Measurements from ENCODE around the gene SYNM. TPM values are rescaled to one million over a fixed set of nuclear protein-coding genes. Genes with fewer than 3 reads are reported as not detected.
"Not testable (repeated sequence)": the region's sequence is repeated elsewhere in the genome, so short reads cannot be mapped to it uniquely, and the experiment has no call there.

The SYNM gene
- total RNA-seq, 2 donors from 2014 or later = 1.4 to 2.7 TPM

DNA sequence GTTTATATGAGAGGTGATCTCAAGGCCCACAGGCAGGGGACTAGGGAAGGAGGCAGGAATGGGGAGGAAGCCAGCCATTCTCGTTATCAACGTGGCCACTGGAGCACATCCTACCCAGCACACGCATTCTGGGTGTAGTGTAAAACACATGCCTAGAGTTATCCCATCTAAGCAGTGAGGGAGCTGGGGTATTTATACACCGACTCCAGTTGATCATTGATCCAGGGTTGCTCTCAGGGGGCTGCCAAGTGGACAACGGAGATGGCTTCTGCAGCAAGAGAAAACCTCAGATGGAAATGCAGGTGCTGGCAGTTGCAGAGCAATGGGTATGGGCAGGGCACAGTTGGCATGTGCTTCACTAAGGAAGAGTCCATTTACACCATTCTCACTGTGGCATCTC lies 30.4 kb upstream of the SYNM start:
- no peak for DNase-seq

GRCh38 chr15:99075059-99075652 lies 29.7 kb upstream of the SYNM start:
- not testable (repeated sequence) for H3K36me3 Mint-ChIP-seq (ENCODE audit: low read depth); H3K4me3 Mint-ChIP-seq; H3K27ac Mint-ChIP-seq; DNase-seq; ATAC-seq; H3K9me3 ChIP-seq (ENCODE audit: control insufficient read depth, low read length, poor library complexity, severe bottlenecking); H3K4me1 Mint-ChIP-seq
- H3K27me3 Mint-ChIP-seq = peaks cover 24% of the 10 kb centered on the region

More for the DNA sequence above, 30.4 kb upstream of the SYNM start:
- no peak for ATAC-seq
- H3K36me3 Mint-ChIP-seq (ENCODE audit: low read depth) = peaks cover 2% of the 10 kb centered on the region
- H3K27ac Mint-ChIP-seq = no peak overlapping the region
- H3K4me1 Mint-ChIP-seq = peaks cover 2% of the 10 kb centered on the region
- H3K4me3 Mint-ChIP-seq = no peak overlapping the region
- no peaks in the 10 kb centered on the region for H3K9me3 ChIP-seq (ENCODE audit: control insufficient read depth, low read length, poor library complexity, severe bottlenecking)
- H3K27me3 Mint-ChIP-seq = peaks cover 24% of the 10 kb centered on the region

- H3K4me3 Mint-ChIP-seq = peak overlapping the region; percentile 89
- H3K36me3 Mint-ChIP-seq (ENCODE audit: low read depth) = peaks cover 2% of the 10 kb centered on the region
- peaks cover 2% of the 10 kb centered on the region for H3K4me1 Mint-ChIP-seq
- H3K27ac Mint-ChIP-seq = peak overlapping the region; percentile 85
- H3K9me3 ChIP-seq (ENCODE audit: control insufficient read depth, low read length, poor library complexity, severe bottlenecking) = no peaks in the 10 kb centered on the region
- DNase-seq (no peak), ATAC-seq (no peak)
- H3K27me3 Mint-ChIP-seq = peaks cover 29% of the 10 kb centered on the region
Observed at GRCh38 chr15:99076109-99076508, 28.8 kb upstream of the SYNM start.

DNA sequence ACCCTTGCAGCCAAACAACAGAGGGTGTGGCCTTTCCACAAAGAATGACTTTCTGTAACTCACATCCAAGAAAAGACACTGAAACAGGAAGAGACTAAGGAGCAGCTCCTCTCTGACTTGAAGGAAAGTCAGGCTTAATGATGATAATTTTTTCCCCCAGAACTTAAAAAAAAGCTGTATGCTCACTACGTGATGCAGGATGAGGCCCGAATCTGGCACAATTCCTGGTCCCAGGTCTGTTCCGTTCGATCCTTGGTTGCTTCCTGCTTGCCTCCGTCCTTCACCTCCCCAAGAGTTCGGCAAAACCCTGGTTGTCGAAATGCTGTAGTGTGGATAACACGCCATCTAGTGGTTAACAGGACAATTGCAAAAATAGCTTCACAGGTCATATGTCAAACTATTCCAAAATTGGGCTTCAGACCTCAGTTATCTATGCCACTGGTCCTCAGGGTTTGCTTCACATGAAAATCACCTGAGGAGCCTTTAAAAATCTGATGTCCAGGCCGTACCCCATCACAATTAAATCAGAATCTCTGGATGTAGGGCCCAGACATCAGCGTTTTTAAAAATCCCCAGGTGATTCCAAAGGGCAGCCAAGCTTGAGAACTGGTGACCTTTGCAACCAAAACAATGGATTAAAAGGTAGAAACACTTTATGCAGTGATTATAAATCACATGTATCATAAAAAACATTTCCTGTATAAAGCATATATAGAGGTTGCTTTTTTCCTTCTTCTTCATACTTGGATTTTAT lies 28.1 kb upstream of the SYNM start:
- DNase-seq (peak in 1 of 3 donors; percentile 15), ATAC-seq (peak; percentile 81)
- Mint-ChIP-seq H3K27ac (peak overlapping the region; percentile 85), H3K36me3 (ENCODE audit: low read depth) (peaks cover 2% of the 10 kb centered on the region), H3K4me1 (peaks cover 2% of the 10 kb centered on the region), H3K27me3 (peaks cover 36% of the 10 kb centered on the region), H3K4me3 (peak overlapping the region; percentile 89)
- H3K9me3 ChIP-seq (ENCODE audit: control insufficient read depth, low read length, poor library complexity, severe bottlenecking) = no peaks in the 10 kb centered on the region

GRCh38 chr15:99082798-99083197 lies 22.1 kb upstream of the SYNM start:
- no peaks in the 10 kb centered on the region for H3K4me1 Mint-ChIP-seq
- no peaks in the 10 kb centered on the region for H3K9me3 ChIP-seq (ENCODE audit: control insufficient read depth, low read length, poor library complexity, severe bottlenecking)
- H3K27me3 Mint-ChIP-seq = peaks cover 34% of the 10 kb centered on the region
- ATAC-seq = no peak
- peaks cover 5% of the 10 kb centered on the region for H3K36me3 Mint-ChIP-seq (ENCODE audit: low read depth)
- H3K4me3 Mint-ChIP-seq = no peak overlapping the region
- no peak overlapping the region for H3K27ac Mint-ChIP-seq
- no peak for DNase-seq

DNA sequence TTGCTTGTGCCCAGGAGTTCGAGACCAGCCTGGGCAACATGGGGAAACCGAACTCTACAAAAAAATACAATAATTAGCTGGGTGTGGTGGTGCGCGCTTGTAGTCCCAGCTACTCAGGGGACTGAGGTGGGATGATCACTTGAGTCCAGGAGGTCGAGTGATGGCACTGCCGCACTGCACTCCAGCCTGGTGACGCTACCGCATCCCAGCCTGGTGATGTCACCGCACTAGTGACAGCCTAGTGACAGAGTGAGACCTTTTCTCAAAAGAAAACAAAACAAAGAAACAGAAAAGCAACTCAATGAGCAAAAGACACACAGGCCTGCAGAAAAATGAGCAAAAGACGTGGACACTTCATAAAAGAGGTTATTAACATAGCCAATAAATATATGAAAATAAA lies 19.9 kb upstream of the SYNM start:
- H3K4me3 Mint-ChIP-seq = no peak overlapping the region
- ATAC-seq (no peak), DNase-seq (no peak)
- H3K27ac Mint-ChIP-seq = no peak overlapping the region
- H3K27me3 Mint-ChIP-seq = peaks cover 19% of the 10 kb centered on the region
- no peaks in the 10 kb centered on the region for H3K9me3 ChIP-seq (ENCODE audit: control insufficient read depth, low read length, poor library complexity, severe bottlenecking)
- peaks cover 4% of the 10 kb centered on the region for H3K36me3 Mint-ChIP-seq (ENCODE audit: low read depth)
- peaks cover 2% of the 10 kb centered on the region for H3K4me1 Mint-ChIP-seq

DNA sequence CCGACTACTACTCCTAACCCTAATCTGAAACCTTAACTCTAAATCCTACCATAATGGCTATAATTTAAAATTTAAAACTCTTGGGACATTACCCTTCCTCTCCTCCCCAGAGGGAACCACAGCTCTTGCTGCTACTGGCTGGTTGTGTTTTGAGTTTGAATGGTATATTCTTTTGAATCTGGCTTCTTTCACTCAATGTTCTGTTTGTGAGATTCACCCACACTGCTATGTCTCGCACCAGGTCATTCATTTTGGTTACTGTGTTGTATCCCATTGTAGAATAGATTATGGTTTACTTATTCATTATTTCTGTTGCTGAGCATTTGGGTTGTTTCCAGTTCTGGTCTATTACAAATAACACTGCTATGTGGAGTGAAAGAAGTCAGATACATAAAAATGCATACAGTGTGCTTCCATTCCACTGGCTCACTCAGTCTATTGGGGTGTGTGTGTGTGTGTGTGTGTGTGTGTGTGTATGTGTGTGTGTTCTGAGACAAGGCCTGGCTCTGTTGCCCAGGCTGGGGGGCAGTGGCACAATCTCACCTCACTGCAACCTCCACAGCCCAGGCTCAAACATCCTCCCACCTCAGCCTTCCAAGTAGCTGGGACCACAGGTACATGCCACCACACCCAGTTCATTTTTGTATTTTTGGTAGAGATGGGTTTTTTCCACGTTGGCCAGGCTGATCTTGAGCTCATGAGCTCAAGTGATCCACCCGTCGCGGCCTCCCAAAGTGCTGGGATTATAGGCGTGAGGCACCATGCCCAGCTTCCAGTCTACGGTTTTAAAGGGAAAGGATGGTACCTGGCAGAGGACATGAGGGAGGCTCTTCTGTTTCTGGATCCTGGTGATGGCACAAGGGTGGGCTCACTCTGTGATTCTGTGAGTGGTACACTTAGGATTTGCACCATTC lies 19.2 kb upstream of the SYNM start:
- Mint-ChIP-seq H3K27me3 (peaks cover 24% of the 10 kb centered on the region), H3K27ac (no peak overlapping the region)

GRCh38 chr15:99086327-99086667 lies 18.6 kb upstream of the SYNM start:
- Mint-ChIP-seq H3K36me3 (ENCODE audit: low read depth) (peaks cover 5% of the 10 kb centered on the region), H3K4me3 (no peak overlapping the region), H3K27ac (no peak overlapping the region), H3K4me1 (peaks cover 7% of the 10 kb centered on the region), H3K27me3 (peaks cover 18% of the 10 kb centered on the region)
- DNase-seq (no peak), ATAC-seq (no peak)
- H3K9me3 ChIP-seq (ENCODE audit: control insufficient read depth, low read length, poor library complexity, severe bottlenecking) = no peaks in the 10 kb centered on the region

More for the DNA sequence above, 19.2 kb upstream of the SYNM start:
- no peak for ATAC-seq
- Mint-ChIP-seq H3K36me3 (ENCODE audit: low read depth) (peaks cover 5% of the 10 kb centered on the region), H3K4me3 (no peak overlapping the region), H3K4me1 (peaks cover 7% of the 10 kb centered on the region)
- DNase-seq = no peak
- no peaks in the 10 kb centered on the region for H3K9me3 ChIP-seq (ENCODE audit: control insufficient read depth, low read length, poor library complexity, severe bottlenecking)

- no peaks in the 10 kb centered on the region for H3K9me3 ChIP-seq (ENCODE audit: control insufficient read depth, low read length, poor library complexity, severe bottlenecking)
- peaks cover 5% of the 10 kb centered on the region for H3K36me3 Mint-ChIP-seq (ENCODE audit: low read depth)
- H3K27ac Mint-ChIP-seq = no peak overlapping the region
- no peak overlapping the region for H3K4me3 Mint-ChIP-seq
- peaks cover 16% of the 10 kb centered on the region for H3K27me3 Mint-ChIP-seq
- ATAC-seq (no peak), DNase-seq (no peak)
- peaks cover 7% of the 10 kb centered on the region for H3K4me1 Mint-ChIP-seq
Observed at GRCh38 chr15:99087405-99087943, 17.4 kb upstream of the SYNM start.

DNA sequence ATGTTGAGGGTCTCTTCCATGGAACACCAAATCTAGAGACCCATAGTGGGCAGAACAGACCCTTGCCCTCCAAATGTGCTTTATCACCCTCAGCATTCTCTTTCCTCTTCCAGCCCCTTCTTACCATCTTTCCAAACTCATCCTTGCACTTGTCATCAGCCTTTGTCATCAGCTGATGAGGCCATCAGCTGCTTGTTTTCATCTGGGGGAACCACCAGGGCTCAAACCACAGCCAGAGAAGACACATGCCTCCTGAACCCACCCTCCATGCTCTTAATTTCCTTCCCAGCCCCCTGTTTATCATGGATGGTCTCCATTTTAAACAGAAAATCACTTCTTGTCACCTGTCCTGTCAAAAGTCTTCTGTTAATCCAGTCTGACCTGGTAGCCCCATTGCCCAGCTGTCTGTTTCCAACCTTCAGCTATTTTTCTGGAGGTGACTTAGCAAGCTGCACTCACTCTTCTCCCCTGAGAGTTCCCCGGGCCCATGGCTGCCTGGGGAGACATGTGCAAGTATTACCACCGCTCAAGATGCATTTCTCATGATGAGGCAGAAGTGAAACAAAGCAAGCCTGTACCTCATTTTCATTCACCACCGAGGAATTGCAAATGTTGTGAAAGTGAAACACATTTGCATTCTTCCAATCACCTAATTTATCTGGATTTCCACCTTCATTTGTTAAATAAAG lies 14.7 kb upstream of the SYNM start:
- peaks cover 10% of the 10 kb centered on the region for H3K4me1 Mint-ChIP-seq
- H3K27me3 Mint-ChIP-seq = peaks cover 25% of the 10 kb centered on the region
- peaks cover 5% of the 10 kb centered on the region for H3K36me3 Mint-ChIP-seq (ENCODE audit: low read depth)
- no peaks in the 10 kb centered on the region for H3K9me3 ChIP-seq (ENCODE audit: control insufficient read depth, low read length, poor library complexity, severe bottlenecking)
- DNase-seq = no peak
- no peak overlapping the region for H3K27ac Mint-ChIP-seq
- peak; percentile 61 for ATAC-seq
- peak overlapping the region; percentile 28 for H3K4me3 Mint-ChIP-seq

DNA sequence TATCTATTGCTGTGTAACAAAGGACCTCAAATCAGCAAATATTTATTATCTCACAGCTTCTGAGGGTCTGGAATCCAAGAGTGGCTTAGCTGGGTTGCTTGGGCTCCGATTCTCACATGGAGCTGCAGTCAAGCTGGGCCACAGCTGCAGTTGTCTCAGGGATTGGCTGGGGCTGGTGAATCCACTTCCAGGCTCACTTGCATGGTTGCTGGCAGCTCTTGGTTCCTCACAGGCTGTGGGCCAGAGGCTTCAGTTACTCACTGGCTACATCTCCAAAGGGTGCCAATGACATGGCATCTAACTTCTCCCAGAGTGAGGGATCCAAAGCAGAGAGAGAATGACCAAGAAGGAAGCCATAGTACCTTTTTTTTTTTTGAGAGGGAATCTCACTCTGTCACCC lies 13.9 kb upstream of the SYNM start:
- Mint-ChIP-seq H3K36me3 (ENCODE audit: low read depth) (peaks cover 5% of the 10 kb centered on the region), H3K4me3 (peak overlapping the region; percentile 5), H3K27ac (no peak overlapping the region), H3K27me3 (peaks cover 31% of the 10 kb centered on the region), H3K4me1 (peaks cover 10% of the 10 kb centered on the region)
- DNase-seq = no peak
- no peak for ATAC-seq
- H3K9me3 ChIP-seq (ENCODE audit: control insufficient read depth, low read length, poor library complexity, severe bottlenecking) = no peaks in the 10 kb centered on the region

DNA sequence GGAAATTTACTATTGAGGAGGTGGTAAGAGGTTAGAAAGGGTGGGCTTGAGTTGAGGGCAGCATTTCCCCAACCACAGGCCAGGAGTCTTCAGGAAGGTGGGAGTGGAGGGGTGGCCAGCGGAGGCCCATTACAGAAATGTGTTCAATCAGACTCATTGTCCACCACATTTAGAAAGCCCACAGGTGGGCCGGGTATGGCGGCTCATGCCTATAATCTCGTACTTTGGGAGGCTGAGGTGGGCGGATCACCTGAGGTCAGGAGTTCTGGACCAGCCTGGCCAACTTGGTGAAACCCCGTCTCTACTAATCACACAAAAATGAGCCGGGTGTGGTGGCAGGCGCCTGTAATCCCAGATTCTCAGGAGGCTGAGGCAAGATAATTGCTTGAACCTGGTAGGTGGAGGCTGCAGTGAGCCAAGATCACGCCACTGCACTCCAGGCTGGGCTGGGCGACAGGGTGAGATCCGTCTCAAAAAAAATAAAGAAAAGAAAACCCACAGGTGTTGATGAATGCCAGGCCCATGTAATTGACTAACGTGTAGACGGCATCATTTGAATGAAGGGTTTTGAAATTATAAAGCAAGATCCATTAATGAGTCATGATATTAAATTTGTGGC lies 12.2 kb upstream of the SYNM start:
- no peaks in the 10 kb centered on the region for H3K9me3 ChIP-seq (ENCODE audit: control insufficient read depth, low read length, poor library complexity, severe bottlenecking)
- Mint-ChIP-seq H3K4me3 (no peak overlapping the region), H3K27me3 (peaks cover 47% of the 10 kb centered on the region), H3K27ac (no peak overlapping the region), H3K4me1 (peaks cover 10% of the 10 kb centered on the region), H3K36me3 (ENCODE audit: low read depth) (peaks cover 7% of the 10 kb centered on the region)
- no peak for ATAC-seq
- no peak for DNase-seq

Data from T-helper 17 cell (primary cell).